ENCODE results near the gene DDX31.

GRCh38 chr9:132673355-132673754, 3.6 kb upstream of the DDX31 start:
- no peak for TF ChIP-seq POLR2AphosphoS5 (IDR thresholded peaks at IDR 0.05)
- TF ChIP-seq CTCF (IDR thresholded peaks at IDR 0.05), result no peak
- TF ChIP-seq POLR2A (IDR thresholded peaks at IDR 0.05), result no peak
- TF ChIP-seq EP300 (IDR thresholded peaks at IDR 0.05; ENCODE audit: low read depth), result no peak
